Femur (tissue), 1 donor: ENCODE results near the gene HEPN1.

ENCODE experiments used
- DNase-seq: peaks from one replicate; pipeline ENCODE4 v3.0.0-alpha.2; 2017

Gene HEPN1

GRCh38 chr11:124918950-124919349, at the start of gene HEPN1:
HEPN1 (plus strand) TSS chr11:124919250.
- DNase-seq: no peak

- no peak for DNase-seq
These were observed 49.7 kb upstream of the HEPN1 start for GRCh38 chr11:124869331-124869730.

GRCh38 chr11:124869856-124870387, 49.1 kb upstream of the HEPN1 start:
- no peak for DNase-seq

- DNase-seq: no peak
These were observed 48.6 kb upstream of the HEPN1 start for GRCh38 chr11:124870430-124870829.

GRCh38 chr11:124872280-124872679, 46.8 kb upstream of the HEPN1 start:
- DNase-seq: no peak

GRCh38 chr11:124872741-124873140, 46.3 kb upstream of the HEPN1 start:
- no peak for DNase-seq

- peak; percentile 30 for DNase-seq
These were observed 45.1 kb upstream of the HEPN1 start for GRCh38 chr11:124873951-124874350.

GRCh38 chr11:124874571-124875255, 44.3 kb upstream of the HEPN1 start:
- DNase-seq: no peak

GRCh38 chr11:124875401-124875800, 43.6 kb upstream of the HEPN1 start:
- no peak for DNase-seq

- peak; percentile 95 for DNase-seq
These were observed 42.9 kb upstream of the HEPN1 start for GRCh38 chr11:124875943-124876817.

- DNase-seq: peak; percentile 37
These were observed 42.0 kb upstream of the HEPN1 start for GRCh38 chr11:124876818-124877630.

GRCh38 chr11:124877631-124877909, 41.5 kb upstream of the HEPN1 start:
- DNase-seq: no peak

- no peak for DNase-seq
These were observed 40.9 kb upstream of the HEPN1 start for GRCh38 chr11:124877910-124878758.

- no peak for DNase-seq
These were observed 40.1 kb upstream of the HEPN1 start for GRCh38 chr11:124878759-124879492.

- DNase-seq: no peak
These were observed 39.4 kb upstream of the HEPN1 start for GRCh38 chr11:124879493-124880289.

- DNase-seq: no peak
These were observed 38.8 kb upstream of the HEPN1 start for GRCh38 chr11:124880290-124880611.

GRCh38 chr11:124880958-124881357, 38.1 kb upstream of the HEPN1 start:
- DNase-seq: no peak

GRCh38 chr11:124882339-124883071, 36.5 kb upstream of the HEPN1 start:
- DNase-seq: no peak

- no peak for DNase-seq
These were observed 34.7 kb upstream of the HEPN1 start for GRCh38 chr11:124884340-124884739.

- no peak for DNase-seq
These were observed 34.1 kb upstream of the HEPN1 start for GRCh38 chr11:124884869-124885479.
